ENCODE measurements around the gene MUC12.

DNA sequence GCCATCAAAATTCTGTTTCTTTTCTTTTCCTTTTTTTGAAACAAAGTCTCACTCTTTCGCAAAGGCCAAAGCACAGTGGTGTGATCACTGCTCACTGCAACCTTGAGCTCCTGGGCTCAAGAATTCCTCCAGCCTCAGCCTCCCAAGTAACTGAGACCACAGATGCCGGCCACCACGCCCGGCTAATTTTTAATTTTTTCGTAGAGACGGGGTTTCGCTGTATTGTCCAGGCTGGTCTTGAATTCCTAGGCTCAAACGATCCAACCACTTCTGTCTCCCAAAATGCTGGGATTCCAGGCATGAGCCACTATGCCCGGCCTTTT is 90.2 kb downstream of the MUC12 start:
- TF ChIP-seq, protein P1, sequence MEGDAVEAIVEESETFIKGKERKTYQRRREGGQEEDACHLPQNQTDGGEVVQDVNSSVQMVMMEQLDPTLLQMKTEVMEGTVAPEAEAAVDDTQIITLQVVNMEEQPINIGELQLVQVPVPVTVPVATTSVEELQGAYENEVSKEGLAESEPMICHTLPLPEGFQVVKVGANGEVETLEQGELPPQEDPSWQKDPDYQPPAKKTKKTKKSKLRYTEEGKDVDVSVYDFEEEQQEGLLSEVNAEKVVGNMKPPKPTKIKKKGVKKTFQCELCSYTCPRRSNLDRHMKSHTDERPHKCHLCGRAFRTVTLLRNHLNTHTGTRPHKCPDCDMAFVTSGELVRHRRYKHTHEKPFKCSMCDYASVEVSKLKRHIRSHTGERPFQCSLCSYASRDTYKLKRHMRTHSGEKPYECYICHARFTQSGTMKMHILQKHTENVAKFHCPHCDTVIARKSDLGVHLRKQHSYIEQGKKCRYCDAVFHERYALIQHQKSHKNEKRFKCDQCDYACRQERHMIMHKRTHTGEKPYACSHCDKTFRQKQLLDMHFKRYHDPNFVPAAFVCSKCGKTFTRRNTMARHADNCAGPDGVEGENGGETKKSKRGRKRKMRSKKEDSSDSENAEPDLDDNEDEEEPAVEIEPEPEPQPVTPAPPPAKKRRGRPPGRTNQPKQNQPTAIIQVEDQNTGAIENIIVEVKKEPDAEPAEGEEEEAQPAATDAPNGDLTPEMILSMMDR (IDR thresholded peaks at IDR 0.05) = no peak
- TF ChIP-seq POLR2AphosphoS5 (IDR thresholded peaks at IDR 0.05) = no peak
- no peak for TF ChIP-seq POLR2A (IDR thresholded peaks at IDR 0.05)
